ENCODE data around the gene RIN2. TPM values are rescaled to one million over a fixed set of nuclear protein-coding genes. Genes with fewer than 3 reads are reported as not detected.

Gene RIN2
- total RNA-seq, 1 experiment from 2014 or later: 1.5 TPM

GRCh38 chr20:19725814-19726525 is 32.1 kb upstream of the RIN2 start:
- H3K27ac ChIP-seq (ENCODE audit: low read depth, low read length): no peak overlapping the region
- no peak overlapping the region for H3K9ac ChIP-seq (ENCODE audit: low read length)
- no peaks in the 10 kb centered on the region for H3K79me2 ChIP-seq (ENCODE audit: insufficient read depth, low read length)
- no TSS peak for BruUV-seq (replicated peaks)
- H3K4me3 ChIP-seq (replicated peaks in 1 of 2; ENCODE audit: low read depth in 1 of 2, low read length in 2 of 2): no peak overlapping the region
- no peaks in the 10 kb centered on the region for H3K27me3 ChIP-seq (ENCODE audit: insufficient read depth, low read length)
- ATAC-seq (no peak), DNase-seq (ENCODE audit: low read depth, low spot score) (no peak)
- ChIA-PET POLR2A (no interaction called here), RAD21 (ENCODE audit: low non-redundant PET in 1 of 2, low total read pairs in 2 of 2, uncharacterized antibody in 2 of 2, unreplicated experiment in 2 of 2) (no interaction called here), CTCF (no interaction called here)
- intact Hi-C loops (cut with micrococcal nuclease): no loop called here
- no peak overlapping the region for H2AFZ ChIP-seq (ENCODE audit: low read depth, low read length, poor library complexity, severe bottlenecking)
- TF ChIP-seq JUND (IDR thresholded peaks at IDR 0.05) (no peak), FOSL1 (IDR thresholded peaks at IDR 0.05; ENCODE audit: low read depth) (no peak), ELF1 (IDR thresholded peaks at IDR 0.05; ENCODE audit: borderline replicate concordance, low read depth) (no peak)
- no peaks in the 10 kb centered on the region for H4K20me1 ChIP-seq (ENCODE audit: insufficient read depth)
- no peaks in the 10 kb centered on the region for H3K9me2 ChIP-seq (ENCODE audit: insufficient read depth)
- no peak overlapping the region for H3K4me2 ChIP-seq (ENCODE audit: low read length)
- H3K36me3 ChIP-seq (ENCODE audit: control insufficient read depth in 1 of 2, insufficient read depth in 2 of 2, low read length in 2 of 2): no peaks in the 10 kb centered on the region
- no peaks in the 10 kb centered on the region for H3K9me3 ChIP-seq (ENCODE audit: control insufficient read depth in 1 of 2, insufficient read depth in 1 of 2, low read depth in 1 of 2, low read length in 2 of 2)
- H3K4me1 ChIP-seq (ENCODE audit: control insufficient read depth in 1 of 2, insufficient read depth in 2 of 2, low read length in 2 of 2): no peaks in the 10 kb centered on the region

- Histone ChIP-seq H3K4me2 (ENCODE audit: low read length) (no peak overlapping the region), H3K79me2 (ENCODE audit: insufficient read depth, low read length) (no peaks in the 10 kb centered on the region), H4K20me1 (ENCODE audit: insufficient read depth) (no peaks in the 10 kb centered on the region), H3K36me3 (ENCODE audit: control insufficient read depth in 1 of 2, insufficient read depth in 2 of 2, low read length in 2 of 2) (no peaks in the 10 kb centered on the region), H3K27me3 (ENCODE audit: insufficient read depth, low read length) (no peaks in the 10 kb centered on the region), H3K4me1 (ENCODE audit: control insufficient read depth in 1 of 2, insufficient read depth in 2 of 2, low read length in 2 of 2) (no peaks in the 10 kb centered on the region), H3K9ac (ENCODE audit: low read length) (no peak overlapping the region), H3K9me2 (ENCODE audit: insufficient read depth) (no peaks in the 10 kb centered on the region), H2AFZ (ENCODE audit: low read depth, low read length, poor library complexity, severe bottlenecking) (no peak overlapping the region), H3K27ac (ENCODE audit: low read depth, low read length) (no peak overlapping the region), H3K4me3 (replicated peaks in 1 of 2; ENCODE audit: low read depth in 1 of 2, low read length in 2 of 2) (no peak overlapping the region), H3K9me3 (ENCODE audit: control insufficient read depth in 1 of 2, insufficient read depth in 1 of 2, low read depth in 1 of 2, low read length in 2 of 2) (no peaks in the 10 kb centered on the region)
- ChIA-PET POLR2A (no interaction called here), CTCF (no interaction called here), RAD21 (ENCODE audit: low non-redundant PET in 1 of 2, low total read pairs in 2 of 2, uncharacterized antibody in 2 of 2, unreplicated experiment in 2 of 2) (no interaction called here)
- no peak for ATAC-seq
- intact Hi-C loops (cut with micrococcal nuclease): no loop called here
- DNase-seq (ENCODE audit: low read depth, low spot score): no peak
- no TSS peak for BruUV-seq (replicated peaks)
- no peak for TF ChIP-seq ELF1 (IDR thresholded peaks at IDR 0.05; ENCODE audit: borderline replicate concordance, low read depth)
- no peak for TF ChIP-seq SRF (IDR thresholded peaks at IDR 0.05; ENCODE audit: low read depth)
- TF ChIP-seq ZBTB33 (IDR thresholded peaks at IDR 0.05; ENCODE audit: extremely low read depth, insufficient replicate concordance, low read length): no peak
- TF ChIP-seq EGR1 (IDR thresholded peaks at IDR 0.05; ENCODE audit: low read depth): no peak
- no peak for TF ChIP-seq MAX (IDR thresholded peaks at IDR 0.05)
- TF ChIP-seq EZH2 (IDR thresholded peaks at IDR 0.05): no peak
- TF ChIP-seq FOSL1 (IDR thresholded peaks at IDR 0.05; ENCODE audit: low read depth): no peak
- no peak for TF ChIP-seq ZFX (IDR thresholded peaks at IDR 0.05)
- no peak for TF ChIP-seq YY1 (IDR thresholded peaks at IDR 0.05; ENCODE audit: extremely low read depth, insufficient replicate concordance, low read depth, low read length)
- TF ChIP-seq REST (IDR thresholded peaks at IDR 0.05; ENCODE audit: low read depth): no peak
- TF ChIP-seq ATF3 (IDR thresholded peaks at IDR 0.05): no peak
- no peak for TF ChIP-seq SP1 (IDR thresholded peaks at IDR 0.05; ENCODE audit: low read depth)
- TF ChIP-seq TCF7L2 (IDR thresholded peaks at IDR 0.05; ENCODE audit: borderline replicate concordance, extremely low read depth, insufficient read depth, insufficient read length): no peak
These were observed 30.7 kb upstream of the RIN2 start for GRCh38 chr20:19727251-19727847.

Data from HCT116 (cell line).